Measurements from ENCODE around the gene TMEM236.

Gene TMEM236

GRCh38 chr10:17789396-17789795 lies 37.4 kb downstream of the TMEM236 start:
- no peak for DNase-seq

GRCh38 chr10:17790651-17791050 lies 38.6 kb downstream of the TMEM236 start:
- DNase-seq, result no peak

GRCh38 chr10:17792991-17793390 lies 41.0 kb downstream of the TMEM236 start:
- DNase-seq, result no peak

- DNase-seq, result no peak
Observed at GRCh38 chr10:17793823-17794644, 42.0 kb downstream of the TMEM236 start.

- DNase-seq, result no peak
Observed at GRCh38 chr10:17795083-17795482, 43.1 kb downstream of the TMEM236 start.

GRCh38 chr10:17795813-17796594 lies 44.0 kb downstream of the TMEM236 start:
- DNase-seq, result no peak

GRCh38 chr10:17801507-17801906 lies 49.5 kb downstream of the TMEM236 start:
- DNase-seq, result no peak

- no peak for DNase-seq
Observed at GRCh38 chr10:17802350-17802749, 50.3 kb downstream of the TMEM236 start.

GRCh38 chr10:17802976-17803375 lies 51.0 kb downstream of the TMEM236 start:
- no peak for DNase-seq

GRCh38 chr10:17805330-17805729 lies 53.3 kb downstream of the TMEM236 start:
- DNase-seq, result no peak

- no peak for DNase-seq
Observed at GRCh38 chr10:17805921-17806577, 54.0 kb downstream of the TMEM236 start.

GRCh38 chr10:17808971-17809841 lies 57.2 kb downstream of the TMEM236 start, which contains the start of gene MRC1:
Gene MRC1 (plus strand): TSS chr10:17809348. CDS start chr10:17809466, 118 bp downstream.
- DNase-seq, result no peak

GRCh38 chr10:17811146-17811865 lies 59.3 kb downstream of the TMEM236 start:
- DNase-seq, result no peak

GRCh38 chr10:17814973-17815372 lies 63.0 kb downstream of the TMEM236 start:
- DNase-seq, result no peak

GRCh38 chr10:17816199-17816598 lies 64.2 kb downstream of the TMEM236 start:
- DNase-seq, result no peak

- no peak for DNase-seq
Observed at GRCh38 chr10:17817316-17817715, 65.3 kb downstream of the TMEM236 start.

- DNase-seq, result no peak
Observed at GRCh38 chr10:17817790-17818189, 65.8 kb downstream of the TMEM236 start.

- DNase-seq, result no peak
Observed at GRCh38 chr10:17819836-17820235, 67.8 kb downstream of the TMEM236 start.

GRCh38 chr10:17820943-17821342 lies 68.9 kb downstream of the TMEM236 start:
- DNase-seq, result no peak

GRCh38 chr10:17821893-17822292 lies 69.9 kb downstream of the TMEM236 start:
- DNase-seq, result no peak

GRCh38 chr10:17831341-17831740 lies 79.3 kb downstream of the TMEM236 start:
- DNase-seq, result no peak

- no peak for DNase-seq
Observed at GRCh38 chr10:17831896-17832295, 79.9 kb downstream of the TMEM236 start.
